Kidney epithelial cell (primary cell): ENCODE measurements around the gene BMPR1B. TPM values are rescaled to one million over a fixed set of nuclear protein-coding genes. Genes with fewer than 3 reads are reported as not detected.

ENCODE experiments used
- DNase-seq: peaks from one replicate; pipeline ENCODE4 v3.0.0-alpha.2; 2010; ENCODE audit warnings: low read depth
- H3K27me3 ChIP-seq: 2 replicates; pipeline ENCODE4 v1.6.0; 2011; ENCODE audit warnings: low read length; ENCODE audit not compliant: control insufficient read depth, insufficient read depth
- H3K36me3 ChIP-seq: 2 replicates; pipeline ENCODE4 v1.5.1; 2011; ENCODE audit warnings: low read length; ENCODE audit not compliant: control insufficient read depth, insufficient read depth
- H3K4me3 ChIP-seq: 2 replicates; pipeline ENCODE4 v1.5.1; 2011; ENCODE audit warnings: low read depth, mild to moderate bottlenecking, control low read depth, low read length
- CTCF ChIP-seq: IDR thresholded peaks from 2 replicates; pipeline ENCODE4 v1.5.1; 2011; ENCODE audit warnings: mild to moderate bottlenecking, moderate library complexity, low read length, control low read depth, inconsistent platforms; ENCODE audit not compliant: insufficient read depth, poor library complexity, severe bottlenecking
- total RNA-seq: library from RNA; depleted of rRNA; stranded (reverse); fragments of >200 nt; gene quantifications from 2 replicates; pipeline ENCODE4 v1.2.3, GENCODE V29; 2015

Gene BMPR1B
- total RNA-seq, 1 donor from 2014 or later = 9.2 TPM

GRCh38 chr4:94934201-94934600, 176.4 kb downstream of the BMPR1B start:
- H3K36me3 ChIP-seq = no peaks in the 10 kb centered on the region
- H3K27me3 ChIP-seq = no peaks in the 10 kb centered on the region
- TF ChIP-seq CTCF = no peak
- DNase-seq = no peak
- no peak overlapping the region for H3K4me3 ChIP-seq

GRCh38 chr4:94934864-94935263, 177.1 kb downstream of the BMPR1B start:
- no peak for DNase-seq
- Histone ChIP-seq H3K4me3 (no peak overlapping the region), H3K27me3 (no peaks in the 10 kb centered on the region), H3K36me3 (no peaks in the 10 kb centered on the region)
- no peak for TF ChIP-seq CTCF

- H3K4me3 ChIP-seq = no peak overlapping the region
- no peak for DNase-seq
- no peaks in the 10 kb centered on the region for H3K36me3 ChIP-seq
- no peak for TF ChIP-seq CTCF
- H3K27me3 ChIP-seq = no peaks in the 10 kb centered on the region
Measured at GRCh38 chr4:94936854-94937253, 179.1 kb downstream of the BMPR1B start.

- no peak for DNase-seq
- TF ChIP-seq CTCF = no peak
- Histone ChIP-seq H3K36me3 (no peaks in the 10 kb centered on the region), H3K4me3 (no peak overlapping the region), H3K27me3 (no peaks in the 10 kb centered on the region)
Measured at GRCh38 chr4:94939791-94940519, 182.2 kb downstream of the BMPR1B start.

GRCh38 chr4:94940520-94940908, 182.8 kb downstream of the BMPR1B start:
- no peak for TF ChIP-seq CTCF
- DNase-seq = no peak
- no peaks in the 10 kb centered on the region for H3K36me3 ChIP-seq

GRCh38 chr4:94941706-94942105, 184.0 kb downstream of the BMPR1B start:
- no peaks in the 10 kb centered on the region for H3K27me3 ChIP-seq
- TF ChIP-seq CTCF = no peak
- no peaks in the 10 kb centered on the region for H3K36me3 ChIP-seq
- H3K4me3 ChIP-seq = no peak overlapping the region
- DNase-seq = no peak

More at GRCh38 chr4:94940520-94940908, 182.8 kb downstream of the BMPR1B start:
- H3K4me3 ChIP-seq = no peak overlapping the region
- H3K27me3 ChIP-seq = no peaks in the 10 kb centered on the region
